Measurements from ENCODE around the gene DNASE1L1.
A peak's percentile ranks its signal among the peaks of the same experiment; 100 is the strongest.

Gene DNASE1L1

DNA sequence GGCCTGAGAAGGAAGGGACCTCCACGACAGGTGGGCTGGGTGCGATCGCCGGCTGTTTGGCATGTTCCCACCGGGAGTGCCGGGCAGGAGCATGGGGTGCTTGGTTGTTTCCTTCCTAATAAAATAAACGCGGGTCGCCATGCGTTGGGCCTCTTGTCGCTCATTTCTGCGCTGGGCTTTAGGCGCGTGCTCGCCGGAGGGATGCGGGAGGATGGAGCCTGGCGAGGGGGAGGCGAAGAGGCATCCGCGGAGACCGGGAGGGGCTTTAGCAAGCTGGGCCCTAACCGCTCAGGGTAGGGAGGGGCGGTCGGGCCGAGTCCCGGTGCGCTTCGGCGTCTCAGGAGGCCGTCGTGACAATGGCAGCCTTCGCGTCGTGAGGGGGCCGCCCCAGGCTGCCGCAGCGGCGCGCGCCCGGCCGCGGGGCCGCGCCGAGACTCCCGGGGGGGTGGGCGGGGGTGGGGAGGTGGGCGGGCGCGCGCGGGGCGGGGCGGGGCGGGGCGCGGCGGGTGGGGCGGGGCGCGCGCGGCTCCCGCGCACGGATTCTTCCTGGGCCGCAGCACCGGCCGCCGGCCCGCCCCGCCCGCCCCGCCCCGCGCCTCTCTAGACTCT is 27.4 kb upstream of the DNASE1L1 start:
- DNase-seq (ENCODE audit: low read depth in 2 of 2): peak in 1 of 2 donors; percentile 50

DNA sequence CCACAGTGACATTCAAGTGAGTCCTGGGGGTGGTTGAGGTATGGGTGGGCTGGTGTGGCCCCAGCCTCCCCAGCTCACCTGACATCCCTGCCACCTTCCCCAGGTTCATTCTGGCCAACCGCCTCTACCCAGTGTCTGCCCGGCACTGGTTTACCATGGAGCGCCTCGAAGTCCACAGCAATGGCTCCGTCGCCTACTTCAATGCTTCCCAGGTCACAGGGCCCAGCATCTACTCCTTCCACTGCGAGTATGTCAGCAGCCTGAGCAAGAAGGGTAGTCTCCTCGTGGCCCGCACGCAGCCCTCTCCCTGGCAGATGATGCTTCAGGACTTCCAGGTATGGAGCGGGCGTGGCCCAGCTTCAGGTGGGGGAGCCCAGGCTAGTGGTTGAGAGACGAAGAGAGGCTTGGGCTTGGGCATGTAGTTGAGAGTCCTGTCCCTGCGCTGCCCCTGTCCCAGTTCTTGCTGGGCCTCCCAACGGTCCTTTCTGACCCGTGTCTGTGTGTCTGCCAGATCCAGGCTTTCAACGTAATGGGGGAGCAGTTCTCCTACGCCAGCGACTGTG is 26.2 kb upstream of the DNASE1L1 start:
- TF ChIP-seq, protein P1, sequence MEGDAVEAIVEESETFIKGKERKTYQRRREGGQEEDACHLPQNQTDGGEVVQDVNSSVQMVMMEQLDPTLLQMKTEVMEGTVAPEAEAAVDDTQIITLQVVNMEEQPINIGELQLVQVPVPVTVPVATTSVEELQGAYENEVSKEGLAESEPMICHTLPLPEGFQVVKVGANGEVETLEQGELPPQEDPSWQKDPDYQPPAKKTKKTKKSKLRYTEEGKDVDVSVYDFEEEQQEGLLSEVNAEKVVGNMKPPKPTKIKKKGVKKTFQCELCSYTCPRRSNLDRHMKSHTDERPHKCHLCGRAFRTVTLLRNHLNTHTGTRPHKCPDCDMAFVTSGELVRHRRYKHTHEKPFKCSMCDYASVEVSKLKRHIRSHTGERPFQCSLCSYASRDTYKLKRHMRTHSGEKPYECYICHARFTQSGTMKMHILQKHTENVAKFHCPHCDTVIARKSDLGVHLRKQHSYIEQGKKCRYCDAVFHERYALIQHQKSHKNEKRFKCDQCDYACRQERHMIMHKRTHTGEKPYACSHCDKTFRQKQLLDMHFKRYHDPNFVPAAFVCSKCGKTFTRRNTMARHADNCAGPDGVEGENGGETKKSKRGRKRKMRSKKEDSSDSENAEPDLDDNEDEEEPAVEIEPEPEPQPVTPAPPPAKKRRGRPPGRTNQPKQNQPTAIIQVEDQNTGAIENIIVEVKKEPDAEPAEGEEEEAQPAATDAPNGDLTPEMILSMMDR (IDR thresholded peaks at IDR 0.05; ENCODE audit: low read depth, low read length): no peak
- no peak overlapping the region for H3K4me3 ChIP-seq (replicated peaks in 1 of 2; ENCODE audit: low read depth in 2 of 2, low read length in 2 of 2)
- DNase-seq (ENCODE audit: low read depth in 2 of 2): no peak

More for the DNA sequence above, 27.4 kb upstream of the DNASE1L1 start:
- H3K4me3 ChIP-seq (replicated peaks in 1 of 2; ENCODE audit: low read depth in 2 of 2, low read length in 2 of 2): peak overlapping the region; percentile 17 to 70
- TF ChIP-seq, protein P1 (IDR thresholded peaks at IDR 0.05; ENCODE audit: low read depth, low read length): no peak

DNA sequence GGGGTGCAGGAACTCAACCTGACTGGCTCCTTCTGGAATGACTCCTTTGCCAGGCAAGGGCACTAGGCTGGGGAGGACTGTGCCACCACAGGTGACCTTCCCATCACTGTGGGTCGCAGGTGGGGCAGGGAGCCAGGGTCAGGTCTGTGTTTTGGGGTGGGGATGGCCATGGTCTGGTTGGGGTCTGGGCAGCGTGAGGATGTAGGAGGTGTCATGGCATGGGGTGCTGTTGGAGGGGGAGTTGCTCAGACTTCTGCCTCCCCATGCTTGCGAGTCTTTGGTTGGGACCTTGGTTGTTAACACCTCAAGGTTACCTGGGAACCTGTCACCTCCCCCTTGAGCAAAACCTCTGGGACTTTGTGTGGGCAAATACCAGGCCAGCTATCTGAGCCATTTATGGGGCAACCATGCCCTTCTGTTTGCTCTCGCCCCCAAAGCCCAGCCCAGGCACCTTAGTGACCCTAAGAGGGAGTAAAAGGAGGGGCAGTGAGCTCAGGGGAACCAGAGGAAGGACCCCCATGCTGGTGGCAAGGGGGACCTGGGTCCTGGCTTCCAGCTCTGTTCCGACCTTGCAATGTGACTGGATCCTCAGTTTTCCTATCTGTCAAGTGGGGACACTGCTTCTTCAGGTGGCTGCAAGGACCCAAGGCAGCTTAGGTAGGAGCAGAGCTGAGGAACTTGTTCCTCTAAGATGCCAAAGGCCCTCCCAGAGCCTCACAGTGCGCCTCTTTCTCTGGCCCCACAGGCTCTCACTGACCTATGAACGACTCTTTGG is 25.5 kb upstream of the DNASE1L1 start:
- TF ChIP-seq, protein P1 (IDR thresholded peaks at IDR 0.05; ENCODE audit: low read depth, low read length): no peak
- DNase-seq (ENCODE audit: low read depth in 2 of 2): no peak
- no peak overlapping the region for H3K4me3 ChIP-seq (replicated peaks in 1 of 2; ENCODE audit: low read depth in 2 of 2, low read length in 2 of 2)

DNA sequence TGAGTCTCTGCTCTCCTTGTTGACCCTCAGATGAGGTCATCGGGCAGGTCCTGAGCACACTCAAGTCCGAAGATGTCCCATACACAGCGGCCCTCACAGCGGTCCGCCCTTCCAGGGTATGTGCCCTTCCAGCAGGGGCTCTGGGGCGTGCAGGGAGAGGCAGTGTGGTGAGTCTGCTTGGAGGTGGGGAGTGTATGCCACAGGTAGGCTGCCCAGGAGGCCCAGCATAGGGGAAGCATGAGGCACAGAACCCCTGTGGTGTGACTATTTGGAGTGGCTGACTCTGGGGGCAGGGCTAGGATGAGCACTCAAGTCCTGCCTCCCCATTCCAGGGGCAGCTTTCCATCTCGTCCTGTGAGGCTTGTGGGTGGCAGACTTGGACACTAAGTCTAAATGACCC is 24.6 kb upstream of the DNASE1L1 start:
- no peak overlapping the region for H3K4me3 ChIP-seq (replicated peaks in 1 of 2; ENCODE audit: low read depth in 2 of 2, low read length in 2 of 2)
- TF ChIP-seq, protein P1 (IDR thresholded peaks at IDR 0.05; ENCODE audit: low read depth, low read length): no peak
- DNase-seq (ENCODE audit: low read depth in 2 of 2): no peak

DNA sequence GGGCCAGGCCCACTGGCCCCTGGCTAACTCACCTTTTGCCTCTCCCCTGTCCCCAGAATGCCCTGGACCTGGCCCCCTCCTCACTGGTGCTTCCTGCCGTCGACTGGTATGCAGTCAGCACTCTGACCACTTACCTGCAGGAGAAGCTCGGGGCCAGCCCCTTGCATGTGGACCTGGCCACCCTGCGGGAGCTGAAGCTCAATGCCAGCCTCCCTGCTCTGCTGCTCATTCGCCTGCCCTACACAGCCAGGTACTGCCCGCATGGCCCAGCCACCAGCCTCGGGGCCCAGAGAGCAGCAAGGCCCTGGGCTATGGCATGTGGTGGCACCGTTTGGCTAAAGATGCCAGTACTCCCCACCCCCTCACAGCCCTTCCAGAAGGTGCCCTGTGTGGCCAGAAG is 23.2 kb upstream of the DNASE1L1 start:
- H3K4me3 ChIP-seq (replicated peaks in 1 of 2; ENCODE audit: low read depth in 2 of 2, low read length in 2 of 2): no peak overlapping the region
- DNase-seq (ENCODE audit: low read depth in 2 of 2): no peak
- TF ChIP-seq, protein P1 (IDR thresholded peaks at IDR 0.05; ENCODE audit: low read depth, low read length): no peak

DNA sequence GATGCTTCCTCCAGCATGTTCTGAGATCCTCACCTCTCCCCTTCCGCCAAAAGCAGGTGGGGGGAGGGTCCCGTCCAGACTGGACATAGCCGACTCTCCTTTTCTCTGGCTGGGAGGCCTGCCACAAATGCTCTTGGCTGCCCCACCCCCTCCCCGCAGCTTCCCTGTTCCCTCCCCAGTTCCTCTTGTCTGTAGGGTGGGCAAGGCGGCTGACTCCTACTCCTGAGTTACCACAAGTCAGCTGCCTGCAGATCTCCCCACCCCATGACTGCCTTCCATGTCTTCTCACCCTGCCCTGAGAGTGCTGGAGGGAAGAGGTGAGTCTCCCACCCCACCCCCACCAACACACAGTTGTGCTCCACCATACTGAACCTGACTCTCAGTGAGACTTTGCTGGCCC is 22.3 kb upstream of the DNASE1L1 start:
- DNase-seq (ENCODE audit: low read depth in 2 of 2): no peak
- TF ChIP-seq, protein P1 (IDR thresholded peaks at IDR 0.05; ENCODE audit: low read depth, low read length): no peak
- no peak overlapping the region for H3K4me3 ChIP-seq (replicated peaks in 1 of 2; ENCODE audit: low read depth in 2 of 2, low read length in 2 of 2)

Measured in cardiac fibroblast (primary cell).